A549 (cell line): ENCODE results near the gene UROC1. TPM values are rescaled to one million over a fixed set of nuclear protein-coding genes. Genes with fewer than 3 reads are reported as not detected.

Experiments
- ATAC-seq, 2 experiments: fragments of 200-7000 bp in 1 of 2; fragments of >200 bp in 1 of 2; cut with Nextera tagmentation in 1 of 2; cut with Tn5 transposase in 1 of 2; 3 replicates each; pipeline versions ENCODE4 v1.8.0 to v1.9.1; 2018 to 2020; ENCODE audit warnings: mild to moderate bottlenecking in 1 of 2, moderate library complexity in 1 of 2
- CTCF ChIA-PET: fragments of 300-600 bp; sonication (Branson Sonifier 250); formaldehyde crosslinking; extraction: SDS; loops from one replicate; lab custom pipeline; 2021; ENCODE audit warnings: antibody characterized with exemption, inconsistent platforms; lab: Yijun Ruan, JAX
- POLR2A ChIA-PET: fragments of 350-600 bp; formaldehyde crosslinking; extraction: SDS; loops from one replicate; lab custom pipeline; 2021; ENCODE audit warnings: antibody characterized with exemption, inconsistent platforms; lab: Yijun Ruan, JAX
- DNase-seq, 2 experiments: peaks; one replicate each; pipeline versions ENCODE4 v3.0.0 to v3.0.0-alpha.2; 2011 to 2016; ENCODE audit warnings: low read depth in 1 of 2, low spot score in 1 of 2
- FAIRE-seq: peaks from 2 replicates; lab custom pipeline; 2011; peaks lifted over from hg19 to GRCh38; lab: Jason Lieb, UNC
- H3K27ac ChIP-seq, 2 experiments: fragments of >200 bp; sonication (Bioruptor Twin); formaldehyde crosslinking; 3 replicates each; pipeline ENCODE4 v1.5.1; 2016 to 2017
- H3K4me1 ChIP-seq: fragments of >200 bp; sonication (Bioruptor Twin); formaldehyde crosslinking; 3 replicates; pipeline ENCODE4 v1.6.1; 2016
- H3K4me2 ChIP-seq: fragments of >200 bp; sonication (Bioruptor Twin); formaldehyde crosslinking; 3 replicates; pipeline ENCODE4 v1.6.1; 2016
- H3K4me3 ChIP-seq: fragments of >200 bp; sonication (Bioruptor Twin); formaldehyde crosslinking; 3 replicates; pipeline ENCODE4 v1.5.1; 2016
- H3K9me3 ChIP-seq: fragments of >200 bp; sonication (Bioruptor Twin); formaldehyde crosslinking; 3 replicates; pipeline ENCODE4 v1.6.1; 2016
- CHD2 ChIP-seq: fragments of 150-350 bp; IDR thresholded peaks from 2 replicates; pipeline ENCODE4 v1.6.1; 2014; ENCODE audit warnings: low read length; ENCODE audit not compliant: partially characterized antibody
- GATA3 ChIP-seq: IDR thresholded peaks from 2 replicates; pipeline ENCODE4 v1.6.1; 2012; ENCODE audit warnings: borderline replicate concordance
- JUNB ChIP-seq: fragments of >200 bp; sonication (Bioruptor Twin); formaldehyde crosslinking; IDR thresholded peaks from 2 replicates; pipeline ENCODE4 v1.6.1; 2016
- KDM5A ChIP-seq: fragments of 200-600 bp; sonication (generic); IDR thresholded peaks from 2 replicates; pipeline ENCODE4 v1.6.1; 2016; ENCODE audit warnings: antibody characterized with exemption, mild to moderate bottlenecking
- MAZ ChIP-seq: fragments of 150-350 bp; IDR thresholded peaks from 2 replicates; pipeline ENCODE4 v1.6.1; 2014; ENCODE audit warnings: antibody characterized with exemption, low read depth, low read length, borderline replicate concordance
- POLR2A ChIP-seq: IDR thresholded peaks from 2 replicates; pipeline ENCODE4 v1.6.1; 2012; ENCODE audit warnings: mild to moderate bottlenecking, low read length
- RAD21 ChIP-seq, 2 experiments: fragments of >200 bp in 1 of 2; sonication (Bioruptor Twin) in 1 of 2; formaldehyde crosslinking in 1 of 2; IDR thresholded peaks in 1 of 2; conservative IDR thresholded peaks in 1 of 2; 2 replicates in 1 of 2; 3 replicates in 1 of 2; pipeline ENCODE4 v1.6.1; 2012 to 2018; ENCODE audit warnings: inconsistent platforms in 1 of 2
- SREBF2 ChIP-seq: fragments of 450-650 bp; IDR thresholded peaks from 2 replicates; pipeline ENCODE4 v1.6.1; 2014; ENCODE audit warnings: mild to moderate bottlenecking, moderate library complexity
- ZC3H11A ChIP-seq: fragments of 450-650 bp; IDR thresholded peaks from 2 replicates; pipeline ENCODE4 v1.6.1; 2014; ENCODE audit warnings: antibody characterized with exemption, mild to moderate bottlenecking
- ZFP36 ChIP-seq: fragments of 450-650 bp; IDR thresholded peaks from 2 replicates; pipeline ENCODE4 v1.6.1; 2014; ENCODE audit warnings: borderline replicate concordance; ENCODE audit not compliant: partially characterized antibody
- ZNF302 ChIP-seq: fragments of 250-450 bp; sonication (Bioruptor Pico); IDR thresholded peaks from 2 replicates; pipeline ENCODE4 v1.9.0; 2021; ENCODE audit warnings: inconsistent platforms, mild to moderate bottlenecking, moderate library complexity
- ZSCAN20 ChIP-seq: fragments of 250-450 bp; sonication (Bioruptor Pico); IDR thresholded peaks from 2 replicates; pipeline ENCODE4 v1.8.0; 2022; ENCODE audit warnings: mild to moderate bottlenecking, moderate library complexity
- WGBS: methylation state at CpG from one replicate; pipeline ENCODE4 v1.1.6; 2017; ENCODE audit errors: missing lambda C conversion rate; 5-methylcytosine and 5-hydroxymethylcytosine counted together
- polyA plus RNA-seq, 4 experiments: library from polyadenylated mRNA; depleted of rRNA in 3 of 4; stranded (reverse); fragments of >200 nt; fragmentation: RNase III in 1 of 4; extraction: RNeasy Plus Mini Kit Qiagen cat#74134 plus additional on column Dnase treatment in 1 of 4; gene quantifications; 2 replicates in 3 of 4; 3 replicates in 1 of 4; pipeline ENCODE4 v1.2.3, GENCODE V29; 2011 to 2017
- TF ChIP-seq, protein P1 (sequence below): IDR thresholded peaks from 2 replicates; pipeline ENCODE4 v1.6.1; 2012
- TF ChIP-seq, protein P2 (sequence below): fragments of 250-450 bp; sonication (Bioruptor Pico); IDR thresholded peaks from 2 replicates; pipeline ENCODE4 v1.5.0; 2021; ENCODE audit warnings: mild to moderate bottlenecking, moderate library complexity, borderline replicate concordance
- TF ChIP-seq, protein P3 (sequence below): fragments of 200-600 bp; sonication (generic); IDR thresholded peaks from 2 replicates; pipeline ENCODE4 v1.6.1; 2016; ENCODE audit warnings: antibody characterized with exemption, mild to moderate bottlenecking, moderate library complexity
- TF ChIP-seq, protein P4 (sequence below): fragments of 150-350 bp; IDR thresholded peaks from 2 replicates; pipeline ENCODE4 v1.6.1; 2014; ENCODE audit warnings: low read depth, mild to moderate bottlenecking, low read length
- TF ChIP-seq, protein P5 (sequence below): fragments of >200 bp; sonication (Bioruptor Twin); formaldehyde crosslinking; IDR thresholded peaks from 2 replicates; pipeline ENCODE4 v1.6.1; 2016

The UROC1 gene
- polyA plus RNA-seq, 2 of the 4 experiments (the other 2 are of a cell fraction): not detected

DNA sequence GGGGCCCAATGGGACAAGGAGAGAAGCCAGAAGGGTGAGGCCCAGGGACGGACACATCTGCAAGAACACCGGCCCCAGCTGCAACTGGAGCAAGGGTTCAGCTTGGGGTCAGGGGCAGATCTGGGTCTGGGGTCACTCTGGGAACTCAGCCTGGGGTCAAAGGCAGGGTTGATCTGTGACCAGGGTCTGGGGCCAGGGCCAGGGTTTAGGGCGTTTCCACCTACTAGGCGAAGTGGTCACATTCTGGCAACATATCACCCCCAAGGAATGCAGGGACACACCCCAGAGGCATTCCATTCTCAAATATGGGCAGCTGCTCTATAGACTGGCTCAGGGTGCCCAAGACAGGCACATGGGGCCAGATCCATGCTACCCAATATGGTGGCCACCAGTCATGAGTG is 9.0 kb downstream of the UROC1 start:
- Histone ChIP-seq H3K4me1 (no peaks in the 10 kb centered on the region), H3K27ac (no peak overlapping the region), H3K9me3 (no peaks in the 10 kb centered on the region), H3K4me2 (no peak overlapping the region), H3K4me3 (no peak overlapping the region)
- FAIRE-seq: no peak
- ChIA-PET CTCF (interaction anchor here (0.5 to 3.1 kb wide), 2 partner anchors 14 to 123 kb away, joined by 3 to 13 read pairs; no protein-coding TSS in a partner anchor), POLR2A (no interaction called here)
- TF ChIP-seq ZC3H11A (no peak), MAZ (no peak), GATA3 (no peak), ZNF302 (CRISPR knock-in tag) (no peak), POLR2A (no peak), ZFP36 (no peak)
- TF ChIP-seq, protein P1, sequence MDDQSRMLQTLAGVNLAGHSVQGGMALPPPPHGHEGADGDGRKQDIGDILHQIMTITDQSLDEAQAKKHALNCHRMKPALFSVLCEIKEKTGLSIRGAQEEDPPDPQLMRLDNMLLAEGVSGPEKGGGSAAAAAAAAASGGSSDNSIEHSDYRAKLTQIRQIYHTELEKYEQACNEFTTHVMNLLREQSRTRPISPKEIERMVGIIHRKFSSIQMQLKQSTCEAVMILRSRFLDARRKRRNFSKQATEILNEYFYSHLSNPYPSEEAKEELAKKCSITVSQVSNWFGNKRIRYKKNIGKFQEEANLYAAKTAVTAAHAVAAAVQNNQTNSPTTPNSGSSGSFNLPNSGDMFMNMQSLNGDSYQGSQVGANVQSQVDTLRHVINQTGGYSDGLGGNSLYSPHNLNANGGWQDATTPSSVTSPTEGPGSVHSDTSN: no peak
- TF ChIP-seq, protein P2, sequence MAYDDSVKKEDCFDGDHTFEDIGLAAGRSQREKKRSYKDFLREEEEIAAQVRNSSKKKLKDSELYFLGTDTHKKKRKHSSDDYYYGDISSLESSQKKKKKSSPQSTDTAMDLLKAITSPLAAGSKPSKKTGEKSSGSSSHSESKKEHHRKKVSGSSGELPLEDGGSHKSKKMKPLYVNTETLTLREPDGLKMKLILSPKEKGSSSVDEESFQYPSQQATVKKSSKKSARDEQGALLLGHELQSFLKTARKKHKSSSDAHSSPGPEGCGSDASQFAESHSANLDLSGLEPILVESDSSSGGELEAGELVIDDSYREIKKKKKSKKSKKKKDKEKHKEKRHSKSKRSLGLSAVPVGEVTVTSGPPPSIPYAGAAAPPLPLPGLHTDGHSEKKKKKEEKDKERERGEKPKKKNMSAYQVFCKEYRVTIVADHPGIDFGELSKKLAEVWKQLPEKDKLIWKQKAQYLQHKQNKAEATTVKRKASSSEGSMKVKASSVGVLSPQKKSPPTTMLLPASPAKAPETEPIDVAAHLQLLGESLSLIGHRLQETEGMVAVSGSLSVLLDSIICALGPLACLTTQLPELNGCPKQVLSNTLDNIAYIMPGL: no peak
- TF ChIP-seq, protein P3, sequence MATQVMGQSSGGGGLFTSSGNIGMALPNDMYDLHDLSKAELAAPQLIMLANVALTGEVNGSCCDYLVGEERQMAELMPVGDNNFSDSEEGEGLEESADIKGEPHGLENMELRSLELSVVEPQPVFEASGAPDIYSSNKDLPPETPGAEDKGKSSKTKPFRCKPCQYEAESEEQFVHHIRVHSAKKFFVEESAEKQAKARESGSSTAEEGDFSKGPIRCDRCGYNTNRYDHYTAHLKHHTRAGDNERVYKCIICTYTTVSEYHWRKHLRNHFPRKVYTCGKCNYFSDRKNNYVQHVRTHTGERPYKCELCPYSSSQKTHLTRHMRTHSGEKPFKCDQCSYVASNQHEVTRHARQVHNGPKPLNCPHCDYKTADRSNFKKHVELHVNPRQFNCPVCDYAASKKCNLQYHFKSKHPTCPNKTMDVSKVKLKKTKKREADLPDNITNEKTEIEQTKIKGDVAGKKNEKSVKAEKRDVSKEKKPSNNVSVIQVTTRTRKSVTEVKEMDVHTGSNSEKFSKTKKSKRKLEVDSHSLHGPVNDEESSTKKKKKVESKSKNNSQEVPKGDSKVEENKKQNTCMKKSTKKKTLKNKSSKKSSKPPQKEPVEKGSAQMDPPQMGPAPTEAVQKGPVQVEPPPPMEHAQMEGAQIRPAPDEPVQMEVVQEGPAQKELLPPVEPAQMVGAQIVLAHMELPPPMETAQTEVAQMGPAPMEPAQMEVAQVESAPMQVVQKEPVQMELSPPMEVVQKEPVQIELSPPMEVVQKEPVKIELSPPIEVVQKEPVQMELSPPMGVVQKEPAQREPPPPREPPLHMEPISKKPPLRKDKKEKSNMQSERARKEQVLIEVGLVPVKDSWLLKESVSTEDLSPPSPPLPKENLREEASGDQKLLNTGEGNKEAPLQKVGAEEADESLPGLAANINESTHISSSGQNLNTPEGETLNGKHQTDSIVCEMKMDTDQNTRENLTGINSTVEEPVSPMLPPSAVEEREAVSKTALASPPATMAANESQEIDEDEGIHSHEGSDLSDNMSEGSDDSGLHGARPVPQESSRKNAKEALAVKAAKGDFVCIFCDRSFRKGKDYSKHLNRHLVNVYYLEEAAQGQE: no peak
- TF ChIP-seq, protein P4, sequence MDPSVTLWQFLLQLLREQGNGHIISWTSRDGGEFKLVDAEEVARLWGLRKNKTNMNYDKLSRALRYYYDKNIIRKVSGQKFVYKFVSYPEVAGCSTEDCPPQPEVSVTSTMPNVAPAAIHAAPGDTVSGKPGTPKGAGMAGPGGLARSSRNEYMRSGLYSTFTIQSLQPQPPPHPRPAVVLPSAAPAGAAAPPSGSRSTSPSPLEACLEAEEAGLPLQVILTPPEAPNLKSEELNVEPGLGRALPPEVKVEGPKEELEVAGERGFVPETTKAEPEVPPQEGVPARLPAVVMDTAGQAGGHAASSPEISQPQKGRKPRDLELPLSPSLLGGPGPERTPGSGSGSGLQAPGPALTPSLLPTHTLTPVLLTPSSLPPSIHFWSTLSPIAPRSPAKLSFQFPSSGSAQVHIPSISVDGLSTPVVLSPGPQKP: no peak
- TF ChIP-seq, protein P5, sequence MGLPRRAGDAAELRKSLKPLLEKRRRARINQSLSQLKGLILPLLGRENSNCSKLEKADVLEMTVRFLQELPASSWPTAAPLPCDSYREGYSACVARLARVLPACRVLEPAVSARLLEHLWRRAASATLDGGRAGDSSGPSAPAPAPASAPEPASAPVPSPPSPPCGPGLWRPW: no peak
- WGBS: 84% methylated on average over 4 of the region's 4 CpGs
- DNase-seq: peak in 1 of 2 experiments; percentile 11
- ATAC-seq: peak in 1 of 2 experiments; percentile 33; a peak in 1 of 6 replicates

DNA sequence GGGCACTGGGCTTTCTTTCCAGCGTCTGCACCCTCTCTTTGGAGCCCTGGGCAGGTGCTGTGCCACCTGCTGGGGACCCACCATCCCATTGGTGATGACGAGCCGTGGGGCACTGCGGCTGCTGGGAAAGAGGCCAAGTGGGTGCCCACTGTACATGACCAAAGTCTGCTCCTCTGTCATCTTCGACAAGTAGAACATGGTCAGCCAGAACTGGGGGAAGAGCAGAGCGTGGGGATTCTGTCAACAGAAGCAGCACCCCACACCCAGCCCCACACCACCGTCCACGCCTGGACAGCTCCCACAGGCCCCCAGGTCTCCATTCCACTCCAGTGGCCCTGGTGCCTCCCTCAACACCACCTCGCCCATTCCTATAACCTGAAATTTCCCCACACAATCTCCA is 9.7 kb downstream of the UROC1 start:
- ATAC-seq (no peak), DNase-seq (no peak), FAIRE-seq (no peak)
- Histone ChIP-seq H3K4me2 (no peak overlapping the region), H3K27ac (no peak overlapping the region), H3K4me1 (no peaks in the 10 kb centered on the region), H3K4me3 (no peak overlapping the region), H3K9me3 (no peaks in the 10 kb centered on the region)
- ChIA-PET CTCF (interaction anchor here (1.6 to 3.1 kb wide), 2 partner anchors 15 to 36 kb away, joined by 3 to 13 read pairs; no protein-coding TSS in a partner anchor), POLR2A (no interaction called here)
- 56% methylated on average over 4 of the region's 9 CpGs for WGBS
- TF ChIP-seq RAD21 (conservative IDR thresholded peaks at IDR 0.05 in 1 of 2, IDR thresholded peaks at IDR 0.05 in 1 of 2) (no peak), SREBF2 (no peak), CHD2 (no peak), ZSCAN20 (no peak), JUNB (no peak), KDM5A (no peak)
